Kidney capillary endothelial cell (primary cell): ENCODE data around the gene CIC.

Source experiments
- DNase-seq: peaks from one replicate; pipeline ENCODE4 v3.0.0-alpha.2; 2018; ENCODE audit warnings: low spot score

Gene CIC

GRCh38 chr19:42288881-42289555 lies 20.0 kb downstream of the CIC start:
- no peak for DNase-seq

GRCh38 chr19:42289556-42290041 lies 20.5 kb downstream of the CIC start:
- DNase-seq, result no peak

GRCh38 chr19:42290136-42290522 lies 21.1 kb downstream of the CIC start:
- no peak for DNase-seq

- no peak for DNase-seq
Observed at GRCh38 chr19:42290523-42291434, 21.7 kb downstream of the CIC start.

- no peak for DNase-seq
Observed at GRCh38 chr19:42291435-42291810, 22.4 kb downstream of the CIC start.

GRCh38 chr19:42292042-42292960 lies 23.2 kb downstream of the CIC start:
- DNase-seq, result no peak

GRCh38 chr19:42292963-42293362 lies 23.9 kb downstream of the CIC start:
- no peak for DNase-seq

GRCh38 chr19:42293540-42293939 lies 24.5 kb downstream of the CIC start:
- no peak for DNase-seq

- no peak for DNase-seq
Observed at GRCh38 chr19:42293948-42294347, 24.9 kb downstream of the CIC start.

GRCh38 chr19:42294471-42295137 lies 25.6 kb downstream of the CIC start:
- no peak for DNase-seq

GRCh38 chr19:42295342-42295741 lies 26.3 kb downstream of the CIC start:
- no peak for DNase-seq

- DNase-seq, result no peak
Observed at GRCh38 chr19:42295831-42296525, 26.9 kb downstream of the CIC start.

GRCh38 chr19:42297039-42297438 lies 28.0 kb downstream of the CIC start:
- no peak for DNase-seq

- DNase-seq, result no peak
Observed at GRCh38 chr19:42301646-42302203, 32.7 kb downstream of the CIC start, which contains the start of gene PRR19. Gene PRR19, plus strand, starts transcription at chr19:42302132. Its CDS starts 7,453 bp downstream, at chr19:42309585.

GRCh38 chr19:42303101-42303464 lies 34.0 kb downstream of the CIC start:
- DNase-seq, result no peak

- no peak for DNase-seq
Observed at GRCh38 chr19:42303876-42304275, 34.8 kb downstream of the CIC start.

- no peak for DNase-seq
Observed at GRCh38 chr19:42306646-42307045, 37.6 kb downstream of the CIC start.

GRCh38 chr19:42309686-42310085 lies 40.6 kb downstream of the CIC start:
- DNase-seq, result no peak

GRCh38 chr19:42311657-42312056 lies 42.6 kb downstream of the CIC start:
- DNase-seq, result no peak

GRCh38 chr19:42312370-42312769 lies 43.3 kb downstream of the CIC start:
- no peak for DNase-seq
